ENCODE measurements around the gene GMCL2. TPM values are rescaled to one million over a fixed set of nuclear protein-coding genes. Genes with fewer than 3 reads are reported as not detected.

The GMCL2 gene
- total RNA-seq, 1 experiment from 2014 or later, result not detected

- no peak overlapping the region for H3K4me3 ChIP-seq (ENCODE audit: low read depth, low read length)
- no peaks in the 10 kb centered on the region for H3K4me1 Mint-ChIP-seq (ENCODE audit: low read depth, unreplicated experiment)
- CTCF ChIA-PET, result interaction anchor here (0.6 kb wide), 1 partner anchor 112 kb away, joined by 4 read pairs; no protein-coding TSS in a partner anchor
Measured at GRCh38 chr5:178193251-178193809, 6.2 kb upstream of the GMCL2 start.

GRCh38 chr5:178192787-178193186, 5.6 kb upstream of the GMCL2 start:
- POLR2A ChIA-PET, result no interaction called here
- Mint-ChIP-seq H3K4me3 (ENCODE audit: unreplicated experiment) (no peak overlapping the region), H3K9me3 (ENCODE audit: unreplicated experiment) (peaks cover 15% of the 10 kb centered on the region), H3K4me1 (ENCODE audit: low read depth, unreplicated experiment) (no peaks in the 10 kb centered on the region), H3K27ac (ENCODE audit: unreplicated experiment) (no peak overlapping the region), H3K36me3 (ENCODE audit: insufficient read depth, unreplicated experiment) (peaks cover 8% of the 10 kb centered on the region), H3K27me3 (ENCODE audit: insufficient read depth, unreplicated experiment) (peaks cover 7% of the 10 kb centered on the region)
- H3K4me1 ChIP-seq, result no peaks in the 10 kb centered on the region
- no peak for DNase-seq
- no peaks in the 10 kb centered on the region for H3K9me3 ChIP-seq
- CTCF ChIA-PET, result interaction anchor here (0.6 kb wide), 1 partner anchor 111 kb away, joined by 4 read pairs; no protein-coding TSS in a partner anchor
- no peaks in the 10 kb centered on the region for H3K27me3 ChIP-seq (replicated peaks; ENCODE audit: control insufficient read depth, insufficient read depth, low read length)
- intact Hi-C loops (cut with micrococcal nuclease; ENCODE audit: unreplicated experiment), result no loop called here
- no peak overlapping the region for H3K4me3 ChIP-seq (ENCODE audit: low read depth, low read length)
- H3K36me3 ChIP-seq (ENCODE audit: control insufficient read depth, insufficient read depth, low read length), result no peaks in the 10 kb centered on the region
- no TSS peak for BruUV-seq (replicated peaks)
- TF ChIP-seq CTCF (IDR thresholded peaks at IDR 0.05; ENCODE audit: insufficient read depth in 1 of 2, low read depth in 1 of 2, low read length in 1 of 2, severe bottlenecking in 1 of 2, unreplicated experiment in 1 of 2), result no peak

More at GRCh38 chr5:178193251-178193809, 6.2 kb upstream of the GMCL2 start:
- H3K36me3 Mint-ChIP-seq (ENCODE audit: insufficient read depth, unreplicated experiment), result peaks cover 5% of the 10 kb centered on the region
- H3K36me3 ChIP-seq (ENCODE audit: control insufficient read depth, insufficient read depth, low read length), result no peaks in the 10 kb centered on the region
- no peaks in the 10 kb centered on the region for H3K4me1 ChIP-seq
- peaks cover 15% of the 10 kb centered on the region for H3K9me3 Mint-ChIP-seq (ENCODE audit: unreplicated experiment)
- H3K27me3 ChIP-seq (replicated peaks; ENCODE audit: control insufficient read depth, insufficient read depth, low read length), result no peaks in the 10 kb centered on the region
- POLR2A ChIA-PET, result no interaction called here
- no peaks in the 10 kb centered on the region for H3K9me3 ChIP-seq
- no peak overlapping the region for H3K4me3 Mint-ChIP-seq (ENCODE audit: unreplicated experiment)
- H3K27ac Mint-ChIP-seq (ENCODE audit: unreplicated experiment), result no peak overlapping the region
- peaks cover 7% of the 10 kb centered on the region for H3K27me3 Mint-ChIP-seq (ENCODE audit: insufficient read depth, unreplicated experiment)
- intact Hi-C loops (cut with micrococcal nuclease; ENCODE audit: unreplicated experiment), result no loop called here
- BruUV-seq (replicated peaks), result no TSS peak
- no peak for DNase-seq
- no peak for TF ChIP-seq CTCF (IDR thresholded peaks at IDR 0.05; ENCODE audit: insufficient read depth in 1 of 2, low read depth in 1 of 2, low read length in 1 of 2, severe bottlenecking in 1 of 2, unreplicated experiment in 1 of 2)

GRCh38 chr5:178192244-178192643, 5.1 kb upstream of the GMCL2 start:
- TF ChIP-seq CTCF (IDR thresholded peaks at IDR 0.05; ENCODE audit: insufficient read depth in 1 of 2, low read depth in 1 of 2, low read length in 1 of 2, severe bottlenecking in 1 of 2, unreplicated experiment in 1 of 2), result no peak
- ChIA-PET POLR2A (no interaction called here), CTCF (no interaction called here)
- Mint-ChIP-seq H3K4me3 (ENCODE audit: unreplicated experiment) (no peak overlapping the region), H3K27ac (ENCODE audit: unreplicated experiment) (no peak overlapping the region), H3K9me3 (ENCODE audit: unreplicated experiment) (peaks cover 15% of the 10 kb centered on the region), H3K27me3 (ENCODE audit: insufficient read depth, unreplicated experiment) (peaks cover 7% of the 10 kb centered on the region), H3K4me1 (ENCODE audit: low read depth, unreplicated experiment) (no peaks in the 10 kb centered on the region), H3K36me3 (ENCODE audit: insufficient read depth, unreplicated experiment) (peaks cover 8% of the 10 kb centered on the region)
- Histone ChIP-seq H3K27me3 (replicated peaks; ENCODE audit: control insufficient read depth, insufficient read depth, low read length) (no peaks in the 10 kb centered on the region), H3K9me3 (no peaks in the 10 kb centered on the region), H3K4me3 (ENCODE audit: low read depth, low read length) (no peak overlapping the region), H3K4me1 (no peaks in the 10 kb centered on the region), H3K36me3 (ENCODE audit: control insufficient read depth, insufficient read depth, low read length) (no peaks in the 10 kb centered on the region)
- DNase-seq, result no peak
- intact Hi-C loops (cut with micrococcal nuclease; ENCODE audit: unreplicated experiment), result no loop called here
- no TSS peak for BruUV-seq (replicated peaks)
